Activated naive CD4-positive, alpha-beta T cell treated with anti-CD3 and anti-CD28 coated beads, Interleukin-2, amount 50 U/mL, for 16 hours (primary cell): ENCODE results near the gene ARF4.
"Not testable (repeated sequence)": the region's sequence is repeated elsewhere in the genome, so short reads cannot be mapped to it uniquely, and the experiment has no call there.

Source experiments
- DNase-seq: peaks from one replicate; pipeline ENCODE4 v3.0.0-alpha.2; 2020

ARF4 gene

DNA sequence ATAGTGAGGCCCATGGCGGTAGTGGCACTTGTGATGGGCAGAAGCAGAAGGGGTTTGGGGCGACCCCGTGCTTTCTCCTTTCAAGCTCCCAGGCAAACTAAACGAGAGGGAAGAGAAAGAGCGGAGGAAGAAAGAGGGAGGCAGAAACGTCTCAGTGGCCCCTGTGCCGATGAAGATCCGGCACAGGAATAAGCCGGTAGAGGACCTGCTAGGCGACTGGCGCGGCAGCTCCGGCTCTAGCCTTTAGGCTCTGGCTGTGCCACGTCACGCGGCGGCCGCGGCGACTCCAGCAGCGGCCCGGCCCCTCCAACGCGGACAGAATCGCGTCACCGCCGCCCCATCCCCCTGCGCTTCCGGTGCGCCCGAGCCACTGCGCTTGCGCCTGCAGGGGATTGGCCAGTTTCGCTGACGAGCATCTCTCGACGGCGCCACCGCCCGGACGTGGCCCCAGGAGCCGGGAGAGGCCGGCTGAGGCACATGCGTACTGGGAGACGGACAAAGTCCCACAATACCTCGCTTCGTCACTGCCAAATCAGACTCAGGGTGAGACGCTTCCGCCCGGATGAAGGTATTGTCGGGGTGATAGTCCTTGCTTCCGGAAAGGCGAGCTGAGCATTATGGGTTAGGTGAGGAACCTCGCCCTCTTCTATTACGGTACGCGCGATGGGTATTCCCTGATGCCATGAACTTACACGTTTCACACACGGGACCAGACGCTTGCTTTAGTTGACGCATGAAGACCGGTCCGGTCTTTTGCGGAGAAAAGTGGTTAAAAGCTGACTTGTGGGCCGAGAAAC is at the start of gene ARF4:
ARF4 (minus strand) TSS at position 218 of the 797 bp plus-strand sequence; CDS start at position 14, 204 bp downstream.
- DNase-seq = peak; percentile 99

DNA sequence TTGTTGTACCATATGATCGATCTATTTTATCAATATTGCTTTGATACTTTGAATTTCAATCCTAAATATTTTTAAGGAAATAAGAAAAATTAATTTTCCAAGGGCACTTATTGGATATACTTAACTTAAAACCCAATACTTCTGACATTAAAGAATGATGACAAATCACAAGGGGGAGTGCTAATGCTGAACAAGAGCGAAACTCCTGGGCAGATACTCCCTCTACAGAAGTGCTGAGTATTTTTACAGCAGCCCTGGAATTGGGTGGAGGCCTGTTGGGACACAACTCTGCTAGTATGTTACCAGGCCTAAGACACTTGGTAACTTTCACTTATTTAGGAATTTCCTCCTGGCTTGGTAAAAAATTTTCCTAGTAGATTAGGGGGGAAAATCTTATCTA is 49.6 kb upstream of the ARF4 start:
- no peak for DNase-seq

DNA sequence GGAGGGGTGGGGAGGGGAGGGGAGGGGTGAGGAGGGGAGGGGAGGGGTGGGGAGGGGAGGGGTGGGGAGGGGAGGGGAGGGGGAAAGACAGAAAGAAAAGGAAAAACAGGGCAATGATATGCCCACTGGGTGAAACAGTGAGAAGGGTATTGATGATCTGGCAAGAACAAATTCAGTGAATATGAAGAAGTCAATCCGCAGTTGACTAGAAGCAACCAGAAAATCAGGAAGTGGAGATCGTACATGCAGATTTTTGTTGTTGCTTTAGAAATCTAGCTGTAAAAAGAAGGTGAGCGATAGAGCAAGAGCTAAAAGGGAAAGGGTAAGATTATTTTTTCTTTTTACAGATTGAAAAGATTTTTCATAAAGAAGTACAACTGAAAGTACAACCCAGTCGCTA is 47.6 kb upstream of the ARF4 start:
- no peak for DNase-seq

DNA sequence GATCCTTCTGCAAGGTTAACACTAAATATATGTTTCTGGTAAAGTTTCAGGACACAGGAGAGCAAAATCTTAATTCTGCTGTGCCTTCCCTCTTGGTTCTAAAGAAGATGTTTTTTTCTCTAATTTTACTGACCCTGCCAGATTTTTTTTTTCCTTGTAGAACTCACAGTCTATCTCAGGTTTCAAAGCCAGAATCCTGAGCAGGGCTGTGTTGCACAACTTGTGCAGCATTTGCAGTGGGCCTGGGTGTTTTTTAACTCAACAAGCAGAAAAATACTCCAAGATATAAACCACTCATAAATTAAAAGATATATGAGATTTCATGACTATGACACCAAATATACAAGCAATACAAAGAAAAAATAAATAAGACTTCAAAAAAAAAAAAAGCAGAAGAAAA is 40.2 kb upstream of the ARF4 start:
- DNase-seq = no peak

DNA sequence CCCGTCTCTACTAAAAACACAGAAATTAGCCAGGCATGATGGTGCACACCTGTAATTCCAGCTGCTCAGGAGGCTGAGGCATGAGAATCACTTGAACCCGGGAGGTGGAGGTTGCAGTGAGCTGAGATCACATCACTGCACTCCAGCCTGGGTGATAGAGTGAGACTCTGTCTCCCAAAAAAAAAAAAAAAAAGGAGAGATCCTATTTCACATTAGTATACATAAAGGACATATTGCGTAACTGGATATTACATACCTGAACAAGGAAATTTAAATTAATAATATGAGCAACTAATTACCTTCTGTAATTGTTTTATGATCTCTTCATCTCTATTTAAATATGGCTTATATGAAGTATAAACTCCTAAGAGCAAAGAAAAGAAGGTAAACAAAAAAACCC is 37.1 kb upstream of the ARF4 start:
- DNase-seq = not testable (repeated sequence)

DNA sequence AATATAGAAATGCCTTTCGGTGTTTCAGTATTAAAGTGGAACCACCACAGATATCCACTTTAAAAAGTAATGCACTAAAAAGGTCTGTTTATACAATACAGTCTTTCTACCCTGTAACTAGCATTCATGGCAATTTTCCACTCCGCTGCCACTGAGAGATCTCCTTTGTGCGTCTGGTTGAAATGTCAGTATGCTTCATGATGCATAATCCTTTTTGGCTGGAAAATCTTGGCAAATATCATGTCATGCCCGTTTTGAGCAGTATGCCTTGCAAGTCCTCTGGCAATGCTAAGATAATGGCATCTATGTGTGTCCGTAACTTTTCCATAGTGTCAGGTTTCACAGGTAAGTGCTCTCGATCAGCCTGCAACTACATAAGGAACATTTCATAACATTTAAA is 30.8 kb upstream of the ARF4 start:
- no peak for DNase-seq

DNA sequence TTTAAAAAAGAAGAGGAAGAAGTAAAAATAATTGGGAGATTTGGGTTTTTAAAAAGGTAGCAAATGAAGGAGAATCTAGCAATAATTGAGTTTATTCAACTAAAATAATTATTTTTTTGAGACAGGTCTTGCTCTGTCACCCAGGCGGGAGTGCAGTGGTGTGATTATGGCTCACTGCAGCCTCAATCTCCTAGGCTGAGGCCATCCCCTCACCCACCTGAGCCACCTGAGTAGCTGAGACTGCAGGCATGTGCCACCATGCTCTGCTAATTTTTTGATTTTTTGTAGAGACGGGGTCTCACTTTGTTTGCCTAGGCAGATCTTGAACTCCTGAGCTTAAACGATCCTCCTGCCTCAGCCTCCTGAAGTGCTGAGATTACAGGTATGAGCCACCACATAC is 27.7 kb upstream of the ARF4 start:
- no peak for DNase-seq

DNA sequence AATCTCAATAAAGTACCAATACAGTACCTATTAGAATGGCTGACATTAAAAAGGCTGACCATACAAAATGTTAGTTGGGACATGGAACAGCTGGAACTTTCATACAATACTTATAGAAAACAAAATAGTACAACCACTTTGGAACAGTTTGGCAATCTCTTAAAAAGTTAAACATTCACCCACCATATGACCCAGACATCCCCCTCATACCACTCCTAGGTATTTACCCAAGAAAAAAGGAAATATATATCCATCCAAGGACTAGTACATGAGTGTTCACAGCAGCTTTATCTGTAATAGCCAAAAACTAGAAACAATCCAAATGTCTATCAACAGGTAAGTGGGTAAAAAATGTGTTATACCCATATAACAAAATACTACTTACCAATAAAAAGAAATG is 25.2 kb upstream of the ARF4 start:
- no peak for DNase-seq

DNA sequence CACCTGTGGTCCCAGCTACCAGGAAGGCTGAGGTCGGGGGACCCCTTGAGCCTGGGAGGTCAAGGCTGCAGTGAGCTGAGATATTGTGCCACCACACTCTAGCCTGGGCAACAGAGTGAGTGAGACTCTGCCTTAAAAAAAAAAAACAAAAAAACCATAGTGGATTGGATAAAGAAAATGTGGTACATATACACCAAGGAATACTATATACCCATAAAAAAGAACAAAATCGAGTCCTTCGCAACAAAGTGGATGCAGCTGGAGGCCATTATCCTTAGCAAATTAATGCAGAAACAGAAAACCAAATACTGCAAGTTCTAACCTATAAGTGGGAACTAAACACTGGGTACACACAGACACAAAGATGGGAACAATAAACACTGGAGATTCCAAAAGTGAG is 20.6 kb upstream of the ARF4 start:
- DNase-seq = no peak

DNA sequence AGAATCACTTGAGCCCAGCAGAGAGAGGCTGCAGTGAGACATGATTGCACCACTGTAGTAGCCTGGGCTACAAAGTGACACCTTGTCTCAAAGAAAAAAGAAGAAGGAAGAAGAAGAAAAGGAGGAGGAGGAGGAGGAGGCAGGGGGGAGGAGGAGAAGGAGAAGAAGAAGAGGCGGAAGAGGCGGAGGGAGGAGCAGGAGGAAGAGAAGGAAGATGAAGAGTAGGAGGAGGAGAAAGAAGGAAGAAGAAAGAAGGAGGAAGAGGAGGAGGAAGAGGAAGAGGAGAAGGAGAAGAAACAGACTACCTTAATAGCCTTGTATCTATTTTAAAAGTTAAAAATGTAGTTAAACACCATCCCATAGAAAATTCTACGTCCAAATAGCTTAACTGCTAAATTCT is 19.1 kb upstream of the ARF4 start:
- DNase-seq = no peak

DNA sequence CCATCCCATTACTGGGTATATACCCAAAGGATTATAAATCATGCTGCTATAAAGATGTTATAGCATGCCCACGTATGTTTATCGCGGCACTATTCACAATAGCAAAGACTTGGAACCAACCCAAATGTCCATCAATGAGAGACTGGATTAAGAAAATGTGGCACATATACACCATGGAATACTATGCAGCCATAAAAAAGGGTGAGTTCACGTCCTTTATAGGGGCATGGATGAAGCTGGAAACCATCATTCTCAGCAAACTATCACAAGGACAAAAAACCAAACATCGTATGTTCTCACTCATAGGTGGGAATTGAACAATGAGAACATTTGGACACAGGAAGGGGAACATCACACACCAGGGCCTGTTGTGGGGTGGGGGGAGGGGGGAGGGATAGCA is 14.7 kb upstream of the ARF4 start:
- DNase-seq = not testable (repeated sequence)

DNA sequence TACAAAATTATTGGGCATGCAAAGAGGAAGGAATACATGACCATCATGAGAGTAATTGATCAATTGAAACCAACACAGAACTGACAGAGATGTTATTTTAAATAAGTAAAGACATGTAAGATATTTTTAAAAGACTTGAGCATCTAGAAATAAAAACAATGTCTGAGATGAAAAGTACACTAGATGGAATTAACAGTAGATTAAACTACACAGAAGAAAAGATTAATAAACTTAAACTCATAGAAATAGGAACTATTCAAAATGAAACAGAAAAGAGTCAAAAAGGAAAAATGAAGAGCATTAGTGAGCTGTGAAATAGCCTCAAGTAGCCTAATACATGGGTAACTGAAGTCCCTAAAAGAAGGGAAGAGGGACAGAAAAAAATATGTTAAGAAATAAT is 8.5 kb upstream of the ARF4 start:
- DNase-seq = no peak

DNA sequence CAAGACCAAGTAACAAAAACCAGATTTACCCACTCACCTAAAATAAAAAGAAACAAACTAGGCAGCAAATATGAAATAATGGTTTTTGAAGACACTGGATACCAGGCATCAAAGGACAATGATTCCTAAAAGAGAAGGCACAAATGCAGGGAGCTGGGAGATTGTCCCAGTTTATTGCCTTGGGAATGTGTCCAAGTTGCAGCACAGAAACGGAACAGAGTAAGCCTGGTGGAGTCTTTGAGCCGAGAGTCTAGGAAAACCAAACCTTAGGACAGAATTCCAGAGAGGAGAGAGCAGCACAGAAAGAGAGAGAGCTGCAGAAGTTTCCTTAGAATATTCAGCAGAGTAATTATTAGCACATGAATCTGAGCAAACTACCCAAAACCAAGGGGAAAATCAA is 7.8 kb upstream of the ARF4 start:
- DNase-seq = no peak

DNA sequence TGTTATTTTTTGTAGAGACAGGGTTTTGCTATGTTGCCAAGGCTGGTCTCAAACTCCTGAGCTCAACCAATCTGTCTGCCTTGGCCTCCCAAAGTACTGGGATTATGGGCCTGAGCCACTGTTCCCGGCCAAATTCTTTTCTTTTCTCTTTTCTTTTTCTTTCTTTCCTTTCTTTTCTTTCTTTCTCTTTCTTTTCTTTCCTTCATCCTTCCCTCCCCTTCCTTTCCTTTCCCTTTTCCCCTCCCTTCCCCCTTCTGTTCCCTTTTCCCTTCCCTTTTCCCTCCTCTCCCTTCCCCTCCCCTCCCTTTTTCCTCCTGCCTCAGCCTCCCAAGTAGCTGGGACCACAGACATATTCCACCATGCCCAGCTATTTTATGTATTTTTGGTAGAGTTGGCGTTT is 3.1 kb upstream of the ARF4 start:
- DNase-seq = no peak

DNA sequence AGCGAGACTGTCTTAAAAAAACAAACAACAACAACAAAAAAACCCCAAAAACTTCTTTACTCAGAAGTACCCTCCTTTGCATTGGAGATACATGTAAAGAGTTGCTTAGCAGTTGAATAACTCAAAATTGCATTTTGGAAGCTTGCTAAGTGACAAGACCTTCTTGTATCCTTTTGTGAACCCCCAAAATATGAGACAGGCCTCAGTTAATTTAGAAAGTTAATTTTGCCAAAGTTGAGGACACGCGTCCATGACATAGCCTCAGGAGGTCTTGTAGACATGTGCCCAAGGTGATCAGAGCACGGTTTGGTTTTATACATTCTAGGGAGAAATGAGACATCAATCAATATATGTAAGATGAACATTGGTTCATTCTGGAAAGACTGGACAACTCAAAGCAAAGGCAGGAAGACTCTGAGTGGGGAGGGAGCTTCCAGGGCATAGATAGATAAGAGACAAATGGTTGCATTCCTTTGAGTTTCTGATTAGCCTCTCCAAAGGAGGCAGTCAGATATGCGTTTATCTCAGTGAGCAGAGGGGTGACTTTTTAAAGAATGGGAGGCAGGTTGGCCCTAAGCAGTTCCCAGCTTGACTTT is 1.7 kb upstream of the ARF4 start:
- DNase-seq = no peak

DNA sequence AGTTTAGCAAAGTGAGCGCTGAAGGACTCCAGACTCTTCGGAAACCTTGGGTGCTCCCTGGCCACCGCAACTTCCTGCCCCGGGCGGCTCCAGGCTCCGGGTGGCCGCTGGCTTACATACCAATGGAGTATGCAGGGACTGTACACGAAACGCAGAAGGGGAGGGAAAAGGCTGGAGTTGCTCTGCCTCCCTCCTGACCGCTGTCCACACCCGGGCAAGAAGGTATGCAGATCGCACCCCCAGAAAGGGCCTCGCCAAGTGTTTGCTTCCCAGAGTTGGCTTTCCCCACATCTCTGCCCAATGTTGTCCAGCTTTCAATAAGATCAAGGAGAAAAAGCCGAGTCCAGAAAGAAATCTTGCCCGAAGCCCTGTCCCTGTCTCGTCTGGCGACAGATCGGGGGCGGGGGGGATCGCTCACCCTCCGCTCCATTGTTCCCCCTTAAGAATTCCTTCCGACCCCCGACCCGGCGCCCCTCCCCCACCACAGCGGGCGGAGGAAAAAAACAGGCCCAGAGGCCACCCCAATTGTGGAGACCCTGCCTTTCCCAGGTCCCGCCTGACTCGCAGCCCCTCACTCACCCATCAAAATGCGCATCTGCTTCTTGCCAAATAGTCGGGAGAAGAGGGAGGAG is 533 bp downstream of the ARF4 start:
- peak; percentile 33 for DNase-seq

DNA sequence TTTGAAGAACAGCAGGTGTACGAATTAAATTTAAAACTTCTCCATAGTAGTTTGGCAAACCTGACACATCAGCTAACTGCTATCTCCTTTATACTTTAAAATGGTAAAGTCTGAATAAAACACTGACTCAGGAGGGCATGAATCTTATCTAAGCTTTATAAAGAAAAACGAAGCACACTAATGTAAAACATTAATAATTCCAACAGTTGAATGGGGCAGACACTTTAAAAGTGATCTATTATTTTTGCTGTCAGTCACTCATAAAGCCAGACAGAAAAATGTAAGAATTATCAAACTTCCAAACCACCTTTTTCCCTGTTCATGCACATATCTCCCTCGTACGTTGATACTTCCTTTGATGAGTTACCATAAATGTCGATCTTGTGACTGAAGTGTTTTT is 2.6 kb downstream of the ARF4 start:
- DNase-seq = no peak

DNA sequence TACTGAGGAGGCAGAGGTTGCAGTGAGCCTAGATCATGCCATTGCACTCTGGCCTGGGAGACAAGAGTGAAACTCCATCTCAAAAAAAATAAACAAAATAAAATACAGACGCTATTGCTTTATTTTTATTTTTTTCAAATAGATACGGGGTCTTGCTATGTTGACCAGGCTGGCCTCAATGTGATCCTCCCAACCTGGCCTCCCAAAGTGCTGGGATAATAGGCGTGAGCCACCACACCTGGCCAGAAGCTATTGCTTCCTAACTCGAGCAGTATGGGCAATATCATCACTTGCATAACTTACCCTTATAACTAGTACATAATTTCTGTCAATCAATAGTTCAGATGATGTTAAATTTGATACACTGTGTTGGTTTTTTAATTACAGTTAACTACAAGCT is 3.0 kb downstream of the ARF4 start:
- no peak for DNase-seq

DNA sequence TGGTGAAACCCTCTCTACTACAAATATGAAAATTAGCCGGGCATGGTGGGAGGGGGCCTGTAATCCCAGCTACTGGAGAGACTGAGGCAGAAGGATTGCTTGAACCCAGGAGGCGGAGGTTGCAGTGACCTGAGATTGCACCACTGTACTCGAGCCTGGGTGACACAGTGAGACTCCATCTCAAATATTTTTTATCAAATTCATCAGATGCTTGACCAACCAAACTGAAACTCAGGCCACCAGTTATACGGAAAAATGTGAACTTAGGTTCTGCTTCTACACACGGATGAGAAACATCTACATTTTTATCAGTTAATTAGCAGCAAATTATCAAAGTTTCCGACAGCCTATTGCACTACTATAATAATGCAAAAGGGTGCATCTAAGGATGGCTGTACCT is 4.8 kb downstream of the ARF4 start:
- DNase-seq = no peak

DNA sequence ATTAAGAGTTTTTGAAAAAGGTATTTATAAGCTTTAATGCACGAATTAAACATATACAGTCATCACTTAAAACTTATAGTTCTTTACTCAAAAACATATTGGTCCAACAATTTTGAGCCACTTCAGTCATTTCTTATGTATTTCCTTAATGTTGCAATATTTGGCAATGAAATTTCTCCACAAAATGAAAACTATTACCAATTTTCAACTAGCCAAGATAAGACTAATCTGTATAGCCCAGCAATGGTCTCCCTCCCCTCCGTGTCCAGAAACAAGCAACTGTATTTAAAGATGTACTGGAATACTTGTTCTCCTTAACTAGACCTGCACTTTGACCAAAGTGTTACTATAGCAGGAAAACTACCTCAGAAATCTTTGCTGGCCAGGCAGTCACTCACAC is 9.2 kb downstream of the ARF4 start:
- no peak for DNase-seq

DNA sequence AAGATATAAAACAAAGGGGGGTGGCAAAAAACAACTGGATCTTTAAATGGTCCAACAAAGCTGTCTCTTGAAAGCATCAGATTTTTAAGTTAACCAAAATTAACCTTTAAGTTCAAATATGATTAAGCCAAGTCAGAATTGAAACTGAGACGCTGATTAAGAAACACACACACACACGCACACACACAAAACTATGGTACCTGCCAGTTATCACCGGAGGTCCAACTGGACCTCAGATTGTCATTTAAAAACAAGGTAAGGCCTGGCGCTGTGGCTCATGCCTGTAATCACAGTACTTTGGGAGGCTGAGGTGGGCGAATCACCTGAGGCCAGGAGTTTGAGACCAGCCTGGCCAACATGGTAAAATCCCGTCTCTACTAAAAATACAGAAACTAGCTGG is 10.4 kb downstream of the ARF4 start:
- no peak for DNase-seq

DNA sequence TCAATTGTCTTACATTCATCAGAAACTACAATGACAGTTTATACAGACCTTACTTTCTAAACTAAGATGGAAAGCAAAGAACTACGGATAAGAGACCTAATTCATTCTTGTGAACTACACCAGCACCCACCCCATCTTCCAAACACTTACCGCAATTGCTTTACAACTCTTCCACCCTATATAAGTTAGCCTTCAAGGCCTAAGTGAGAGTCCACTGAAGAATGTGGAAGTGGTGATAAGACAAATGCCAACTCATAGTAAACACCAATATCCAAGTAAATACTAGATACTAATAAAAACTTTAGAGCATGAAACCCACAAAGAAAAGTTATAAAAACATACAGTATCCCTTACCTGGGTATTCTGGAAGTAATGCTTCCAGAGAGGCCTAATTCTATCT is 13.6 kb downstream of the ARF4 start:
- DNase-seq = no peak

DNA sequence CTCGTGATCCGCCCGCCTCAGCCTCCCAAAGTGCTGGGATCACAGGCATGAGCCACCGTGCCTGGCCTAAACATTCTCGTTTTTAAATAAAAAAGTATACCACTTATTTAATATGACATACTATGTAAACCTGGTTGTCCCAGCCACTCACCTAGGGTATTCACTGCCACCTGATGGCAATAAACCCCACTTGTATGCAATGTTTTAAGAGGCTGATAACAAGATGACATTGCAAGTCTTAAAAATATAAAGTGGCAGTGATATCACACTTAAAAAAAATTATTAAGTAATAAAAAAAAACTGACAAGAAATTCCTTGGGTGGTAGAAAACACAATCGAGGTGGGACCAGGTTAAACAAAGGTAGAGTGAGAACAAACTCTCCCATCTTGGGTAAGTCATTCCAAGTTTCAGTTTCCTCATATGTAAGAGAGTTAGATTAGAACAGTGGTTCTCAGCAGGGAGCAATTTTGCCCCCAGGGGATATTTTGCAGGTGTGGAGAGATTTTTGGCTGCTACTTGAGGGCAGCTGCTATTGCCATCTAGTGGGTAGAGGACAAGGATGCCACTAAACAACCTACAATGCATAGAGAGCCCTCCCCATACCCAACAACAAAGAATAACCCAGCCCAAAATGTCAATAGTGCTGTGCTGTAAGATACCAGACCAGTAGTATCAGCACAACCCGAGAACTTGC is 14.5 kb downstream of the ARF4 start:
- no peak for DNase-seq

DNA sequence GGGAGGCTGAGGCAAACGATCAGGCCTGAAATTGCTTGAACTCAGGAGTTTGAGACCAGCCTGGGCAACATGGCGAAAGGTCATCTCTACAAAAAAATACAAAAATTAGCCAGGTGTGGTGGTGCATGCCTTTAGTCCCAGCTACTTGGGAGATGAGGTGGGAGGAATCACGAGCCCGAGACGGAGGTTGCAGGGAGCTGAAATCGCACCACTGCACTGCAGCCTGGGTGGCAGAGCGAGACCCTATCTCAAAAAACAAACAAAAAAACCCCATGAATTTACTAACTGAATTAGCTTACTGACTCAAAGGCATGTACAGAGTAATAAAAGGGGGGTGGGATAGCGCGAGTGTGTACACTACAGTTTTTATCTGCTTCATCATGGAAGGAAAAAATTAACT is 19.3 kb downstream of the ARF4 start:
- DNase-seq = no peak
